ENCODE data around the gene PFN3.

Gene PFN3

DNA sequence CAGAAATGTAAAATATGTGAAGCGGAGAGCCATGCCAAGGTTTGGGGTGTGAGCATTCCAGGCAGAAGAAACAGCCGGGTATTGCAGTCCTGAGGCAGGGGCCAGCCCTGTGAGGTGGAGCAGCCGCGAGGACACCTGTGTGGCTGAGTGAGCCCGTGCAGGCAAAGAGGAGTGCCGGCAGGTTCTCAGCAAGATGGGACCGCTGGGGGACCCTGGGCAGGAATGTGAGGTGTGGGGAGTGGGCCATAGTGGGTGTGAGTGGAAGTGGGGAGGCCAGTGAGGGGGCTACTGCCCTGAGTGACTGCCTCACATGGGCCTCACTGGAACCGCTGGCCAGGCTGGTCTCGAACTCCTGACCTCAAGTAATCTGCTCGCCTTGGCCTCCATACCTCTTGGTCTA lies 38.0 kb upstream of the PFN3 start:
- no peak for DNase-seq

GRCh38 chr5:177437623-177438022 lies 37.2 kb upstream of the PFN3 start:
- DNase-seq, result no peak

DNA sequence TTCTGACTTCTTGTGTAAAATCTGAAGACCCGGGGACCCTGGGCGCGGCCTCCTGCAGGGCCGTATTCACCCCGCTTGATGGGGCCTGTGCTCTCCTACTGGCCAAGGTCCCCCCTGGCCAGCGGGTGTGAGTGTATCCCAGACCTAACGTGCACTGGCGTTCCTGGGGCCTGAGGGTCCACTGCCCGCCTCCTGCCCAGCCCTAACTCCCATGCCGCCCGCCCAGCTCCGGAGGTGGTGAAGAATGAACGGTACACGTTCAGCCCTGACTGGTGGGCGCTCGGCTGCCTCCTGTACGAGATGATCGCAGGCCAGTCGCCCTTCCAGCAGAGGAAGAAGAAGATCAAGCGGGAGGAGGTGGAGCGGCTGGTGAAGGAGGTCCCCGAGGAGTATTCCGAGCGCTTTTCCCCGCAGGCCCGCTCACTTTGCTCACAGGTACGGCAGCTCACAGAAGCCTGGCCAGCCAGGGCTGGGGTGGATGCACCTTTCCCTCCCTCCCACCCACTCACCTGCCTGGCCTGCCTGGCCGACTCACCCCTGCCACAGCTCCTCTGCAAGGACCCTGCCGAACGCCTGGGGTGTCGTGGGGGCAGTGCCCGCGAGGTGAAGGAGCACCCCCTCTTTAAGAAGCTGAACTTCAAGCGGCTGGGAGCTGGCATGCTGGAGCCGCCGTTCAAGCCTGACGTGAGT lies 35.5 kb upstream of the PFN3 start:
- no peak for DNase-seq

GRCh38 chr5:177434942-177435738 lies 34.7 kb upstream of the PFN3 start:
- no peak for DNase-seq

- DNase-seq, result no peak
Measured at GRCh38 chr5:177434437-177434836, 34.0 kb upstream of the PFN3 start.

- no peak for DNase-seq
Measured at GRCh38 chr5:177433658-177434217, 33.3 kb upstream of the PFN3 start.

DNA sequence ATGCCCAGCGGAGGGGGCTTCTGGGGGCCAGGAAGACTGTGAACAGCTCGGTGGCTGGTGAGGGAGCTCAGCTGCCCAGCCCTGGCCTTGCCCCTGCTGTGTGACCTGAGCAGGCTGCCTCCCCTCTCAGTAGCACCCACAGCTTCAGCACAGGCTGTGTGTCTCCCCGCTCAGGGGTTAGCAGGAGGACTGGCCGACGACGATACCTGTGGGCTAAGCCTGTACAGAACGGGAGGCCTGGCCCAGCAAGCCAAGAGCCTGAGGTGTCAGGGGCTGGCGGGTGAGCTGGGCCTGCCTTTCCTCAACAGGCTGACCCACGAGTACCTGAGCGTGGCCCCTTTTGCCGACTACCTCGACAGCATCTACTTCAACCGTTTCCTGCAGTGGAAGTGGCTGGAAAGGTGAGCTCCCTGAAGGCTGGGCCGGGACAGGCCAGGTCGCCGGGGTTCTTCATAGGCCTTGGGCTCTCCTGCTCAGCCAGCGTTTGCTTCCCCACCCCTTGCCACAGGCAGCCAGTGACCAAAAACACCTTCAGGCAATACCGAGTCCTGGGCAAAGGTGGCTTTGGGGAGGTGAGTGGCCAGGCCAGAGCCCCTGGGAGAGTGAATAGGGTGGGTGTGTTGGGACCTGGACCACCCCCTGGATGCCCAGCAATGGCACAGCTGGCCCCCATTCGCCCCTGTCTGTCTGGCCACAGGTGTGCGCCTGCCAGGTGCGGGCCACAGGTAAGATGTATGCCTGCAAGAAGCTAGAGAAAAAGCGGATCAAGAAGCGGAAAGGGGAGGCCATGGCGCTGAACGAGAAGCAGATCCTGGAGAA lies 32.6 kb upstream of the PFN3 start:
- DNase-seq, result no peak

DNA sequence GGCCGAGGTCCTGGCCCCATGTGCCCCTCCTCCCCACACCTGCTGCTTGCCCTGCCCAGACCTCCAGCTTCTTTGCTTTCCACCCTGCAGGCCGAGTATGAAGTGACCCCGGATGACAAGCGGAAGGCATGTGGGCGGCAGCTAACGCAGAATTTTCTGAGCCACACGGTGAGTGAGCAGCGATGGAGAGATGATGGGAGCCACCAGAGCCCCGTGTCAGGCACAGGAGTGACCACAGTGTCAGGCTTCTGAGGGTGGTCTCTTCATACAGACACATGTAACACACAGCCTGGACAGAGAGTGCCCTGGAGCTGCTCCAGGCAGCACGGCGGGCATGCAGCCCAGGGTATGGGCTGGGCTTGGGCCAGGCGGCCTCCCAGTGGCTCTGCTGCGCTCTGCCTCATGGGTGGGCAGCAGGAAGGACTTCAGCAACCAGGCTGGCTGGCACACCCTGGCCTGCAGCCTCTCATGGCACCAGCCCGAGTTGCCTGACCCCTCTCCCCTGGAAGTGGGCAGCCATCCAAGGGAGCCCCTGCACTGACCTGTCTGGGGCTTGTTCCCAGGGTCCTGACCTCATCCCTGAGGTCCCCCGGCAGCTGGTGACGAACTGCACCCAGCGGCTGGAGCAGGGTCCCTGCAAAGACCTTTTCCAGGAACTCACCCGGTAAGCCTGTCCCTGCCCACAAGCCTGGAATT lies 31.8 kb upstream of the PFN3 start:
- DNase-seq, result peak in 30 of 51 donors; percentile 9 to 69 (median 43)

DNA sequence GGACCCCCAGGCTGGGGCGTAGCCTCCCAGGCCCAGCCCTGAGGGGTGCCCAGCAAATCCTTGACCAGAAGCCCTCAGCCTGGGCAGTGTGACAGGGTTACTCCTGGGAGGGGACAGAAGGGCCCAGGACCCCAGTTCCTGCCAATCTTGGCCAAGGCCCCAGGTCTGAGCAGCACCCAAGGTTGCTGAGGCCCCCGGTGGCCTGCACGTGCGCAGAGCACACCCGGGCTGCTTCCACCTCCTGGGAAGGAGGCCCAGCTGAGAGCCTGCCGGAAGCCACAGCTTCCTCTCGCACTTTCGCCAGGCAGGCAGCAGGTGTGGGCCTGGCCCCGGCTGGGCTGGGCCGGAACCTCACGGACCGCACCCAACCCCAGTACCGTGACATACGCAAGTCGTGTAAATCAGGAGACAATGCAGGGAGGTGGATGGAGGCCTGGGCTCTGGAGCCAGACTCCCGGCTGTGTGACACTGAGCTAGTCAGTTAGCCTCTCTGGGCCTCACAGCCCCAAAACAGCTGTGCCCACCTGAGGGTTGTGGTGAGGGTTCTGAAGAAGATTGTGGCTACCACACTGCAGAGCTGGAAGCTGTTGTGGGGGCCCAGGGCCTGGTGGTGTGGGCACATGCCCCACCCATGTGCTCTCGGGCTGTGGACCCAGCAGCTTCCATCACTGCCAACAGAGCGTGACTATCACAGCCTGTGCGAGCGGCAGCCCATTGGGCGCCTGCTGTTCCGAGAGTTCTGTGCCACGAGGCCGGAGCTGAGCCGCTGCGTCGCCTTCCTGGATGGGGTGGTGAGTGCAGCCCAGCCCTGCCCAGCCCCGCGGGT lies 31.1 kb upstream of the PFN3 start:
- peak in 6 of 51 donors; percentile 11 to 32 (median 20) for DNase-seq

DNA sequence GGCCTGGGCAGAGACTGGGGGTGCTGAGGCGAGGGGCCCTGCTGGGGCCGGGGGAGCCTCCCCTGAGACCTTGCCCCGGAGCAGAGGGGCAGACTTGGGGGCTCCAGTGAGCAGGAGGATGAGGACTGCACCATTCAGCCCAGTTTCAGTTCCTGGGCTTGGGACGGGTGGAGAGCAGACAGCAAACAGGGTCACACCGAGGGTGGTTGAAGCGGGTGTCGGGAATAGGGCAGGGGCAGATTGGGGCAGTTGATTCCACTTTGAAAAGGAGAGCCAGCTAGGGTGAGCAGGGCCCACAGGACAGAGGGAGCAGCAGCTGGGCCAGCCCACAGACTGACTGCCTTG lies 30.5 kb upstream of the PFN3 start:
- no peak for DNase-seq

DNA sequence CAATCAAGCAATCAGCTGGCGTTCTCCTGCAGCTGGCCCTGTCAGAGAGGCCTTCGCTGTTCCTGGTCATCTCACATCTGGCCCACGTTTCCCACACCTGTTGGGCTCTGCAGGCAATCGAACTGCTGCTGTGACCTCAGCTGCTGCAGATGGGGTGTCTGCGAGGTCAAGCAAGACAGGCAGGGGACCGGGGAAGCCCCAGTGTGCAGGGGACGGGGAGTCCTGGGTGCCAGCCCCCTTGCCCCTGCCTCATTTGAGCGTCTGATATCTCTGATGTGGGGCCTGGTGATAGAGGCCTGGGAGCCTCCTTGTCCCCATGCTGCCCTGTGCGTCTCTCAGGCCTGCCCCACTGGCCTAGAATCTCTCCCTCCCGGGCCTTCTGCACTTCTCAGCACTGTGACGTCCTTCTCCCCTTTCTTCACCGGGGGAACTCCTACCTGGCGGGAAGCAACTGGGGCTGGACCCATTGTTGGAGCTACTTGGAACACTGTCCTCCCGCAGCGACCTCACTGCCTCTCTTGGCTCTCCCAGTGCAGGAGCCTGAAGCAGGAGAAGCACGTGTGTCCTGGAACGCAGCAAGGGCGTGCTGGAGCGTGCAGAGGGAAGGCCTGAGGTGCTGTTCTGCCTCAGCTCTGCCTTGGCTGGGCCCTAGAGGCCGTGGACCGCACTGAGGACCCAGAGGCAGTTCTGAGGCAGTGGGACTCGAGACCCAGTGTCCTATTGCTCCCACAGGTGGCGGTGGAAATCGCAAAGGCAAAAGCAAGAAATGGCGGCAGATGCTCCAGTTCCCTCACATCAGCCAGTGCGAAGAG lies 29.9 kb upstream of the PFN3 start:
- DNase-seq, result no peak

DNA sequence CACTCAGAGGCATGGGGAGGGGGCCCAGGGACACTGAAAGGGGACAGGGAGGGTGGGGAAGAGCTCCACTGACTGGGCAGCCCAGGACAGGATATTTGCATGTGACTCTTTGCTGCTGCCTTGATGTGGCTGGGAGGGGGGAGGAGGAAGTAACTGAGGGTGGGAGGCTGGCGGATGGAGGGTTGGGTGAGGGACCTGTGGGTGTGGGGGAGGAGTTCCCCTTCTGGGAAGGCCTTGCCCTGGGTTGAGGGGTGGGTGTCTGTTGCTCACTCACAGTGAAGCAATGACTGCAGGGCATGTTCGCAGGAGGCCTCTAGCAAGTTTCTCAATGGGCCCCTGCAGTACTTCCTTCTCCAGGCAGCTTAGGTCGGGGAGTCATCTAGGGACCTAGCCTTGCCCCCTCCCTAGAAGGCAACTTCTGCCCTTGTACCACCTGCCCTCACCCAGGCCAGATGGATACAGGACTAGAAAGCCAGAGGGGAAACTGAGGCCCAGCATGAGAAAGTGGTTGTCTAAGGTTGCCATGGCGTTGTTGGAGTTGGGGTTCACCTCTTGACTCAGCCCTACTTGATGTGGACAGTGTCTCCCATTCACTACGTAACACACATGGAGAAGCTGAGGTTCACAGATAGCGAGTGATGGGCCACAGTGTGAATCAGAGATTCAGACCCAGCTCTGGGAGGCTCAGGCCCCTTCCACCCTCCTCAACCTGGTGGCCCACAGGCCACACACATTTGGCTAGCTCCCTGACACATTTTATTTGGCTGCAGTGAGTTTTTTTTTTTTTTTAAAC lies 29.0 kb upstream of the PFN3 start:
- DNase-seq, result peak in 14 of 51 donors; percentile 12 to 58 (median 18)

DNA sequence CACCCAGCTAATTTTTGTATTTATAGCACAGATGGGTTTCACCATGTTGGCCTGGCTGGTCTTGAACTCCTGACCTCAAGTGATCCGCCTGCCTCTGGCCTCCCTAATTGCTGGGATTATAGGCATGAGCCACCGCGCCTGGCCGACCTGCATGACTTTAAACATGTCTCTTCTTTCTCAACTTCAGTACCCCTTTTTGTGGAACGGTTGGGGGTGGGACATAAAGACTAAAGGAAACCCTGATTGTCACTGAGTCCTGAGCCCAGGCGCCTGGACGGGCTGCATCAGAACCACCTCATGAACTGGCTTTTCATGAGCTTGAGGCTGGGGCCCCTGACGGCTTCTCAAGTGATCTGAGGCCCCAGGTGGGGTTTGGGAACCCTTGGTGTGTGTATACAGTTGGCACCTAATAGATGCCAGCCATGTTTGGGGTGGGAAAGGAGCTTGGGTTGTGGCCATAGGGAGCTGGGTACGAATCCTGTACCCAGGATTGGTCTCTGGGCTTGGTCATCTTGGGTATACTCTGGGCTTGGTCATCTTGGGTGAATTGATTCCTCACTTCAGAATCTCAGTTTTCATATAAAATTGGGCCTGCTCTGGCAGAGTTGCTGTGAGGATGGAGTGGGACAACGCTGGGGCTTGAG lies 28.2 kb upstream of the PFN3 start:
- no peak for DNase-seq

DNA sequence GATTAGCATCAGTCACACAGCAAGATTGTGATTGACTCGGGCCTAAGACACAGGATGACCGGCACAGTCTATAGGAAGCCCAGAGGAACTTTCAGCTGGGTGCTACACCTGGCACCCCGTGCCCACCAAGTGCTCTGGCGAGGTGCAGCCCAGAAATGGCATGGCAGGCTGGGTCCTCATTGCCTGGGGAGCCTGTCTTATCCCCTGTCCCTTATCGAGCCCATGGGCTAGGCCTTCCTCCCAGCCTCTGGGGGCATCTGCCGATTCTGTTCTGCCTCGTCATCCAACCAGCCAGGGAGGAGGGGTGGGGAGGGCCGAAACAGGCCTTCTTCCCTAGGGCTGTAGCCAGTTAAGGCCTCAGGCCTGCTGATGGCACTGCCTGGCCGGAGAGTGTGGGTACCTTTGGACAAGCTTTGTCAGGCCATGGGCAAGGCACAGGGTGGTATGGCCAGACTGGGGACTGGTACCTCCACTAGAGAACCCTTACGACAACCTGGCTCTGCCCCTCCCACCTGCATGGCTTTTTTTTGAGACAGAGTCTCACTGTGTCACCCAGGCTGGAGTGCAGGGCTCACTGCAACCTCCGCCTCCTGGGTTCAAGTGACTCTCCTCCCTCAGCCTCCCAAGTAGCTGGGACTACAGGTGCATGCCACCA lies 27.6 kb upstream of the PFN3 start:
- no peak for DNase-seq

DNA sequence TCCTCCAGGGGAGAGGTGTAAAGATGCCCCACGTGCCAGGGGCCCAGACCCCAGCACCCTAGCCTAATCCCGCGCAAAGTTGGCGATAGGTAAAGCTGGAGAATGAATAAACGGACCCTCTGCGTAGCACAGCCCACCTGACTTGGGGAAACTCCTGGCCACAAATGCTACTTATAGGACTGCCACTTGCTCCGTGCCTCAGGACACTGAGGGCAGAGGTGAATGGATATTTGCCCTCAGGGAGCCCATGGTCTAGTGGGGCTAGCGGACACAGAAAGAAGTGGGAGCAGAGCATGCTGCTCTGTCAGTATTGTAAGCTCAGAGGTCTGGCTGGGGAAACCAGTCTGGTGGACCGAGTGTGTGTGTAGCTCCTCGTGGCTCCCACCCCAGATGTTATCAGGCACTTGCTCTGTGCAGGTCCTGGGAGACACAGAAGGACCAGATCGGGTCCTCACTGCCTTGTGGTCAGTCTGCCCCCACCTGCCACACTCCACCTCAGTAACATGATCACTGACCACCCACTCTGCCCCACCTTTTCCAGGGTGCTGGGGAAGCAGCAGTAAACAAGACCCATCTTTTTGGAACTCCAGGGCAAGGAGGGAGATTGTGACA lies 26.9 kb upstream of the PFN3 start:
- peak in 1 of 51 donors; percentile 10 for DNase-seq

DNA sequence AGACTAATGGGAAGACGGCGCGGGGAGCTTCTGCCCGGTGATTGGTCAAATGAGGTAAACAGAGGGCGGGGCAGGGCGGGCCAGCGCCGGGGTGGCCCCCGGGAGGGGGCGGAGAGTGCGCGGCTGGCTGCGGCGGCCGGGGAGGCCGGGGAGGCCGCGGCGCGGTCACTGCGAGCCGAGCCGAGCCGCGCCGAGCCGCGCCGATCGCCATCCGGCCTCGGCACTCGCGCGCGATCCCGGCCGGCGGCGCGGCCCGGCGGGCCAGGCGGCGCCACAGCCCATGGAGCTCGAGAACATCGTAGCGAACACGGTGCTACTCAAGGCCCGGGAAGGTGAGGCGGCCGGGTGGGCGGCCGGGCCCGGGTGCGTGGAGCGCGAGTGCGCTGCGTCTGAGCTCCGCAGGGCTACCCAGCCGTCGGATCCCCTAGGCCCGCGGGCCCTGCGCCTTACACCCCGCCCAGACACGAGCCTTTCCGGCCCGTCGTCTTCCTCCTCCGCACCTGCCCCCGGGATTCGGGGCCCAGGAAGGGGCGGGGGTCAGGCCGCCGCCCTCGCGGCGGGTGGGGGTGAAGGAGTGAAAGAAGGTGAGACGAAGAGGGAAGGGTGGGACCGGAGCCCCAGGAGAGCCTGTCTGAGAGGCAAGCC lies 26.2 kb upstream of the PFN3 start, which contains the start of gene GRK6:
Gene GRK6 (plus strand): TSS at position 111 of the 645 bp plus-strand sequence. CDS start 170 bp downstream, at position 281.
- DNase-seq, result peak in 5 of 51 donors; percentile 40 to 56 (median 46)

Measured in hypothalamus (tissue), 51 donors.